SW480 (cell line): ENCODE data around the gene ADGRF3.
A peak's percentile ranks its signal among the peaks of the same experiment; 100 is the strongest.
"Not testable (repeated sequence)": the region's sequence is repeated elsewhere in the genome, so short reads cannot be mapped to it uniquely, and the experiment has no call there.

Experiments
- DNase-seq: peaks from one replicate; pipeline ENCODE4 v3.0.0-alpha.2; 2016; ENCODE audit warnings: low spot score

ADGRF3 gene

GRCh38 chr2:26317377-26318105 is 29.0 kb downstream of the ADGRF3 start:
- no peak for DNase-seq

GRCh38 chr2:26316845-26317244 is 29.7 kb downstream of the ADGRF3 start:
- no peak for DNase-seq

GRCh38 chr2:26316041-26316440 is 30.5 kb downstream of the ADGRF3 start:
- DNase-seq, result no peak

- no peak for DNase-seq
Measured at GRCh38 chr2:26314243-26314642, 32.3 kb downstream of the ADGRF3 start.

GRCh38 chr2:26313446-26313845 is 33.1 kb downstream of the ADGRF3 start:
- DNase-seq, result no peak

- no peak for DNase-seq
Measured at GRCh38 chr2:26312471-26312870, 34.1 kb downstream of the ADGRF3 start.

- DNase-seq, result no peak
Measured at GRCh38 chr2:26309921-26310320, 36.7 kb downstream of the ADGRF3 start.

- no peak for DNase-seq
Measured at GRCh38 chr2:26305540-26305939, 41.0 kb downstream of the ADGRF3 start.

- not testable (repeated sequence) for DNase-seq
Measured at GRCh38 chr2:26305094-26305493, 41.5 kb downstream of the ADGRF3 start.

- DNase-seq, result no peak
Measured at GRCh38 chr2:26302846-26303245, 43.7 kb downstream of the ADGRF3 start.

GRCh38 chr2:26300234-26300925 is 46.2 kb downstream of the ADGRF3 start:
- DNase-seq, result no peak

- DNase-seq, result peak; percentile 44
Measured at GRCh38 chr2:26299471-26300101, 47.0 kb downstream of the ADGRF3 start.

GRCh38 chr2:26298638-26299393 is 47.8 kb downstream of the ADGRF3 start:
- DNase-seq, result no peak

GRCh38 chr2:26298286-26298637 is 48.3 kb downstream of the ADGRF3 start:
- DNase-seq, result no peak

- no peak for DNase-seq
Measured at GRCh38 chr2:26297061-26297460, 49.5 kb downstream of the ADGRF3 start.

GRCh38 chr2:26295511-26295910 is 51.1 kb downstream of the ADGRF3 start:
- DNase-seq, result no peak

- peak; percentile 37 for DNase-seq
Measured at GRCh38 chr2:26292646-26293045, 53.9 kb downstream of the ADGRF3 start.

- DNase-seq, result no peak
Measured at GRCh38 chr2:26290001-26290400, 56.6 kb downstream of the ADGRF3 start.

GRCh38 chr2:26285931-26286330 is 60.7 kb downstream of the ADGRF3 start:
- no peak for DNase-seq

GRCh38 chr2:26284132-26284531 is 62.5 kb downstream of the ADGRF3 start:
- DNase-seq, result peak; percentile 27

- DNase-seq, result no peak
Measured at GRCh38 chr2:26283606-26284005, 63.0 kb downstream of the ADGRF3 start.

- no peak for DNase-seq
Measured at GRCh38 chr2:26281226-26281625, 65.4 kb downstream of the ADGRF3 start.

- DNase-seq, result no peak
Measured at GRCh38 chr2:26279886-26280285, 66.7 kb downstream of the ADGRF3 start.
